GM10266 (cell line): ENCODE data around the gene PPFIA3.
A peak's percentile ranks its signal among the peaks of the same experiment; 100 is the strongest.

Experiments
- DNase-seq: peaks from one replicate; pipeline ENCODE4 v3.0.0; 2012; ENCODE audit errors: extremely low spot score
- TF ChIP-seq, protein P1 (sequence below): IDR thresholded peaks from 2 replicates; pipeline ENCODE4 v1.5.1; 2012; ENCODE audit warnings: mild to moderate bottlenecking, low read depth; ENCODE audit not compliant: control insufficient read depth, insufficient read depth; ENCODE audit errors: missing control alignments

Gene PPFIA3

DNA sequence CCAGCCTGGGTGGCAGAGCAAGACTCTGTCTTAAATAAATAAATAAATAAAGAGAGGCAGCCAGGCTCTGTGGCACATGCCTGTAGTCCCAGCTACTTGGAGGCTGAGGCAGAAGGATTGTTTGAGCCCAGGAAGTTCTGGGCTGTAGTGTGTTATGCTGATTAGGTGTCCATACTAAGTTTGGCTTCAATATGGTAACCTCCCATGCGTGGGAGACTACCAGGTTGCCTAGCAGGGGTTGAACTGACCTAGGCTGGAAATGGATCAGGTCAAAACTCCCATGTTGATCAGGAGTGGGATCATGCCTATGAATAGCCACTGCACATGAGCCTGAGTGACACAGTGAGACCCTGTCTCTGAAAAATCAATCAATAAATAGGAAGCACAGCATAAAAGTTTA, 38.1 kb upstream of the PPFIA3 start:
- DNase-seq: no peak
- TF ChIP-seq, protein P1, sequence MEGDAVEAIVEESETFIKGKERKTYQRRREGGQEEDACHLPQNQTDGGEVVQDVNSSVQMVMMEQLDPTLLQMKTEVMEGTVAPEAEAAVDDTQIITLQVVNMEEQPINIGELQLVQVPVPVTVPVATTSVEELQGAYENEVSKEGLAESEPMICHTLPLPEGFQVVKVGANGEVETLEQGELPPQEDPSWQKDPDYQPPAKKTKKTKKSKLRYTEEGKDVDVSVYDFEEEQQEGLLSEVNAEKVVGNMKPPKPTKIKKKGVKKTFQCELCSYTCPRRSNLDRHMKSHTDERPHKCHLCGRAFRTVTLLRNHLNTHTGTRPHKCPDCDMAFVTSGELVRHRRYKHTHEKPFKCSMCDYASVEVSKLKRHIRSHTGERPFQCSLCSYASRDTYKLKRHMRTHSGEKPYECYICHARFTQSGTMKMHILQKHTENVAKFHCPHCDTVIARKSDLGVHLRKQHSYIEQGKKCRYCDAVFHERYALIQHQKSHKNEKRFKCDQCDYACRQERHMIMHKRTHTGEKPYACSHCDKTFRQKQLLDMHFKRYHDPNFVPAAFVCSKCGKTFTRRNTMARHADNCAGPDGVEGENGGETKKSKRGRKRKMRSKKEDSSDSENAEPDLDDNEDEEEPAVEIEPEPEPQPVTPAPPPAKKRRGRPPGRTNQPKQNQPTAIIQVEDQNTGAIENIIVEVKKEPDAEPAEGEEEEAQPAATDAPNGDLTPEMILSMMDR: no peak

DNA sequence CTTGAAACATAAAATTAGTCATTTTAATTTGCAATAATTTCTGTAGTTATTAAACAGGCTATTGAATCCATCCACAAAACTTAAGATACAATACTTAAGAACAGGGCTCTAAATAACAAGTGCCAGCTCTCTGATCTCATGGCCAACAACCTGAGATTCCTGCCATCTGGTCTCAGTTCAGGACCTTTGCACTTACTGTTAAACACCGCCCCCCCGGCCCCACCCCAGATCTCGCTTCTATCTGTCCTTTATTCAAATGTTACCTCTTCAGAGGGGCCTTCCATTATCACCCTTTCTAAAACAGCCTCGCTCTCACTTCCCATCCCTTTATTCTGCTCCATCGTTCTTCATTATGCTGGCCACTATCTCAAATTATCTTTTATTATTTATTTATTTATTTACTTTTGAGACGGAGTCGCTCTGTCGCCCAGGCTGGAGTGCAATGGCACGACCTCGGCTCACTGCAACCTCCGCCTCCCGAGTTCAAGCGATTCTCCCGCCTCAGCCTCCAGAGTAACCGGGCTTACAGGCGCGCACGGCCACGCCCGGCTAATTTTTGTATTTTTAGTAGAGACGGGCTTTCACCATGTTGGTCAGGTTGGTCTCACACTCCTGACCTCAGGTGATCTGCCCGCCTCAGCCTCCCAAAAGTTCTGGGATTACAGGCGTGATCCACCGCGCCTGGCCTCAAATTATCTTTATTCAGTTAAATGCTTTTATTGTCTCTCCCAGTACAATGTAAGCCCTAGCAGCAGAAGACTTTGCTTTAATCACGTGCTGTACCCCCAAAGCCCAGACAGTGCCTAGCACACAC, 34.9 kb upstream of the PPFIA3 start:
- TF ChIP-seq, protein P1: no peak
- DNase-seq: no peak

DNA sequence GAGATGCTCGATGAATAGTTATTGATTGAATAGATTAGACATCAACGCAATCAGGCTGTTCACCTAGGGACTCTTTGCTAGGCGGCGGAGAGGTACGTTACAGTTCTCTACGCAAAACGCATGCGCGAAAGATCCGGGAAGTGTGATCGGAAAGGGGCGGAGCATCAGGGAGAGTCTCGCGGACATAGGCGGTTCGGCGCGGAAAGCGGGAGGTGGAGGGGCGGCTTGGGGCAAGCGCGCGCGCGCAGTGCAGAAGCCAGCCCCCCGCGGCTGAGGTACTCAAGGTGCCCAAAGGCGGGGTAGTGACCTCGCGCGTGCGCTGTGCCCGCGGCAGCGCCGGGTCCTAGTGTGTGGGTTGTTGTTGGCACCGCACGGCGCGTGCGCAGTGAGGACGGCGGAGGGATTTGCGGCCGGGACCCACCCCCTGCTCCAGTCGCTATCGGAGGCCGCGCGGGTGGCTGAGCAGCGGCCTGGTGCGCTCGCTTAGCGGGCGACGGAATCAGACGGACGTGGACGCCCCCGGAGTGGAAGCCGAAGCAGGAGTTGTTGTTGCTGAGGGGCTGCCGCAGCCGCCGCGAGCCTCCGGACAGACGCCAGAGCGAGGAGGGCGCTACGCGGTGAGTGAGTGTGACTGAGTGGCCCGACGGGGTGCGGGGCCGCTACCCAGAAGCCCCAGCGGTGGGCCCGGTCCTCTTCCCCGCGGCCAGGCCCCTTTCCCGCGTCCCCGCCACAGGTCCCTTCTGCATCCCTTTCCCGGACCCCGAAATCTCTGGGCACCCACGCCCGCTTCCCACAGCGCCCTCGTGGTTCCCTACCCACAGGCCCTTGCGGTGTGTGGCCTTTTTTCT, 34.1 kb upstream of the PPFIA3 start, which contains the start of gene SNRNP70:
TSS of gene SNRNP70 (plus strand) at position 432 of the 848 bp plus-strand sequence. CDS start 964 bp downstream, outside the sequence.
- DNase-seq: peak; percentile 99
- TF ChIP-seq, protein P1: no peak

DNA sequence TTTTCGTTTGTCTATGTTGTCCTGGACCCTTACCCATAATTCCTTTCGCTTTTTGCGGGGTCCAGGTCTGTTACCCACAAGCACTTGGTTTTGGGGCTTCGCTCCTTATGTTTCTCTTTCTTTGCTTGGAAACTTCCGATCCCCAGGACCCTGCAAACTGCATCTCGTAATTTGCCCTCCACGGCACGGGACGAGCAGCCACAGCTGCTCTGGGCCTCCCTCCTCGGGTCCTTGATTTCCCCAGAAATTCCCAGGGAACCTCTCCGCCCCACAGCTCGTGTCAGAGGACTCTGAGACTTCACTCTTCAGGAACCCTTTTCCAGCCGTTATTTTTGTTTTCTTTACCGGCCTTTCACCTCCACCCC, 33.5 kb upstream of the PPFIA3 start:
- no peak for DNase-seq
- TF ChIP-seq, protein P1: no peak

DNA sequence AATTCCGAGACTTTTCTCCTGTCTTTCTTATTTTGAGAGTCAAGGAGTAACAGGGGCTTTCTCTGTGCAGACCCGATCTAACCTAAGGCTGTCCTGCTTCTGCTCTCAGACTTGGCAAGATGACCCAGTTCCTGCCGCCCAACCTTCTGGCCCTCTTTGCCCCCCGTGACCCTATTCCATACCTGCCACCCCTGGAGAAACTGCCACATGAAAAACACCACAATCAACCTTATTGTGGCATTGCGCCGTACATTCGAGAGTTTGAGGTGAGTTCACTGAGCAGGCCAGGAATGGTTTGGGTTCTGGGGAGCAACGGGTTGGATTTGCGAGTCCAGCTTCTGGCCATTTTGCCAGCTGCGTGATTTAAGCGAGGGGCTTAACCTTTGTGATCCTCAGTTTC, 33.0 kb upstream of the PPFIA3 start:
- no peak for DNase-seq
- TF ChIP-seq, protein P1: no peak

DNA sequence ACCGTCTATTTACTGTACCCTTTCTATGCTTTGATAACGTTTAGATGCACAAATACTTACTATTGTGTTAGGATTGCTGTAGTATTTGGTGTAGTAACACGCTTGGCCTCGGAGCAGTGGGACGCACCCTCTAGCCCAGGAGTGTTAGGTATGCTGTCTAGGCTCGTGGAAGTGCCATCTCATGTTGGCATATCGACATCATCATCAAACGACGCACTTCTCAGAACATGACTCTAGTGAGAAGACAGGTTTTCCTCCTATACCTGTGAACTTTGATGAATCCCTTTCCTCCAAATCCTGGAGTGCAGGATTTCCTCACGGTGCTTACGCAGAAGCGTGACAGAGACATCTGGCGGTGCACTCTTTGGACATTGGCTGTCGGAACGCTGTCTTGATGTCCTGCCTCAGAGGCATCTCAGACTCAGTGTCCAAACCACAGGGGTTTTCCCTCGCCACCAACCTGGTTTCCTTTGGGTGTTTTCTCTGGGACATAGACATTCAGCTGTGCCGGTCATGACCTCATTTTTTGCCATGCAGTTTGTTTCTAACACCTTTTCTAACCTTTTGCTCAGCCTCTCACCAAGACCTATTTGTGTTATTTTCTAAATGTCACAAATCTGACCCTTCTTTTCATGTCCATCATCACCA, 27.8 kb upstream of the PPFIA3 start:
- TF ChIP-seq, protein P1: no peak
- DNase-seq: no peak
